GM03348 (cell line): ENCODE results near the gene TMEM198.

Experiments used
- DNase-seq: peaks from one replicate; pipeline ENCODE4 v3.0.0; 2012; ENCODE audit warnings: low spot score

The TMEM198 gene

GRCh38 chr2:219525533-219526232 lies 18.1 kb upstream of the TMEM198 start:
- no peak for DNase-seq

DNA sequence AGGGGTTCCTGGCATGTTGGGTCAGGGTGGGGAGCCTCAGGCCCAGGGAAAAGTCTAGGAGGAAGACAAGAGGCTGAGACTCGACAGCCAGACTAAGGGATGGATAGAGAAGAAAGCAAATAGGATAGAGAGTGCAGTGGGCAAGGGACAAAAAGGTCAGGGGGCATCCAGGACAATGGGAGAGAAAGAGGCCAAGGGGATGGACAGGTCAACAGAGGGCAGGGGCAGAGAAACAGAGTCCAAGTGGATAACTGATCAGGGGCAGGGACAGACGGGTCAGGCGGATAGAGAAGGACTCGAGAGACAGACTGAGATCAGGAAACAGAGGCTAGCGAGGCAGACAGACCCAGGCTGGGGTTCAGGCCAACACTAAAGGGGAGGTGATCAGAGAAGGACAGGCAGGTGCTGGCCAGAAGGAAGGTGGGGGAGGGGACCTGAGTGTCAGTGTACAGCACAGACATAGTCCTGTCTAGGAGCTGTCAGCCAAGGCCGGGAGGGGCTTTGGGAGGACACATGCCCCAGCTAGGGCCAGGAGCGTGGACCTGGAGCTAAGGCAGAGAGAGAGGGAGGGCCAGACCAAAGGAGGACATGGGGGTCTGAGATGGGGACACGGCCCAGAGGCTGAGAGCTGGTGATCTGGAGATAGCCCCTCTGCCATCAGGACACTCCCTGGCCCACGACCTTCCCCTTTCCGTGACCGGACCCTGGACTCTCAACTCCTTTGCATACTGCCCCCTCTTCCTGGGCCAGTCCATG lies 17.3 kb upstream of the TMEM198 start:
- no peak for DNase-seq

GRCh38 chr2:219527076-219527394 lies 16.8 kb upstream of the TMEM198 start:
- no peak for DNase-seq

DNA sequence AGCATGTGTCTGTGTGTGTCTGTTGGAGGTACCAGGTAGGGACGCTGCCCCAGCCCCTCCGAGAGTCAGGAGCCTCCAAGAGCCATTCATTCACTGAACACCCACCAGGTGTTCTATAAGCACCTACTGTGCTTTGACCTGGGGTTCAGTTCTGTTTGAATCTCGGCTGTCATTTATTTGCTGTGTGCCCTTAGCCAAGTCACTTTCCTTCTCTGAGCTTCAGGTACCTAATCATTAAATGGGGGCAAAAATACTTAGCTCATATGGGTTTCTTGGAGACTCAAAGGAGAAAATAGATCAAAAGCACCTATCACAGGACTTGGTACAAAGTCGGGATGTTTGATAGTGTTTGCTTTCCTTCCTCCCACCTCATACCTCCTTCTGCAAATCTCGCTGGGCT lies 16.4 kb upstream of the TMEM198 start:
- no peak for DNase-seq

DNA sequence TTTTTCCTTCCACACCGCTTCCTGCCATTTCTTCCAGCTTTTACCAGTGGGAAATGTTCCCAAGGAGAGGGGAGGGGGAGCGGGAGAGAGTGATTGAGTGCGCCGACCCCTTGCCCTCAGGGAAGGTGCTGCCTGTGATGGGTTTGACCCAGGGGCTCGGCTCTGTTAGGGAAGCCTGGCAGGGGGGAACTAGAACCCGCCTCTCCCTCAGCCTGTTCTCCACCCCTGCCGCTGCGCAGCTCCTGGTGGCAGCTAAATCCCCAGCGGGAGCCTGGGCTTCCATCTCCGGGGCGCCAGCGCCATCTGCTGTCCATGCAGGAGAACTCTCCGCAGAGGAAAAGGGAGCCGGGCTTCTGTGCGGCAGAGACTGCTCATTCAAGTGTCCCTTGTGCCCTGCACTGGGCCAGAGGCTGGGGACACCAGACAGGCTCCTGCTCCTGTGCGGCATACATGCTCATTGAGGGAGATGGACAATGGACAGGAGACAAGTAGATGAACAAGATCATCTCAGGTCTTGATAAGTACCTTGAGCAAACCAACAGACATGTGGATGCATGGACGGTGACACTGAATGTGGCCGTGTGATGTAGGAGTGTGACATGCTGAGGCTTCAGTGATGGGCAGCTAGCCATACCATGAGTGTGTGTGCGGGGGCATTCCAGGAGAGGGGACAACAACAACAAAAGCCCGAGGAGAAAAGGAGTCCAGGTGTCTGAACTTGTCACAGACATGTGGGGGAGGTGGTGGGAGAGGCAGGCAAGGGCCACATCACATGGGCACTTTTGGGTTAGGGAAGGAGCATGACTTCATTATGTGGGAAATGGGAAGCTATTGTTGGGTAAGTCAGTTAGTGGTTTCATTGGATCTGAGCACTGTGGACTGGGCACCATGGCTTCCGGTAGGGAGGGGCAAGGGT lies 13.5 kb upstream of the TMEM198 start:
- peak; percentile 94 for DNase-seq

DNA sequence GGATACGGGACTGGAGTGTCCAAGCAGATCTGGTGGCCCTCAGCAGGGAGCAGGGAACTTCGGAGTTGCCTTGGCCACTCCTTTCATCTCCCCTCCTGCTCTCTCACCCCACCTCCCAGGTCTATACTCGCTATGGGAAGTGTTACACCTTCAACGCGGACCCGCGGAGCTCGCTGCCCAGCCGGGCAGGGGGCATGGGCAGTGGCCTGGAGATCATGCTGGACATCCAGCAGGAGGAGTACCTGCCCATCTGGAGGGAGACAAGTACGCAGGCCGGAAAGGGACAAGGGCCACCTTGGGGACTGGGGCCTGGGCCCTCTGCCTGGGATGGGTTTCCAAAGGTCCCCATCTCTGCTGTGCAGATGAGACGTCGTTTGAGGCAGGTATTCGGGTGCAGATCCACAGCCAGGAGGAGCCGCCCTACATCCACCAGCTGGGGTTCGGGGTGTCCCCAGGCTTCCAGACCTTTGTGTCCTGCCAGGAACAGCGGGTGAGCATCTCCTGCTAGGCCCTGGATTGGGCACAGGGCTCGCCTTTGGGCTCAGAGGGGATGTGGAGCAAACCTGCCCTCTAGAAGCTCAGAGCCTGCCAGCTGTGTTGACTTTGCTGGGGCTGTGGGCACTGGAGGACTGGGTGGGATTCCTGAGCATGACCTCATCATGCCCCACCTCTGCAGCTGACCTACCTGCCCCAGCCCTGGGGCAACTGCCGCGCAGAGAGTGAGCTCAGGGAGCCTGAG lies 12.0 kb upstream of the TMEM198 start:
- no peak for DNase-seq

DNA sequence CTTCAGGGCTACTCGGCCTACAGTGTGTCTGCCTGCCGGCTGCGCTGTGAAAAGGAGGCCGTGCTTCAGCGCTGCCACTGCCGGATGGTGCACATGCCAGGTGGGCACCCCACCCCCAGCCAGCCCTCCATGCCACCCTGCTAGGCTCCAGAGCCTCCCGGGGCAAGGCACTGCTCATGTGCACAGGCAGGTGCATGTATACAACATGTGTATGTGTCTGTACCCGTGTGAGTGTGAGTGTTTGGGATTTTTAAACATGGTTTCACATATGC lies 11.5 kb upstream of the TMEM198 start:
- no peak for DNase-seq

DNA sequence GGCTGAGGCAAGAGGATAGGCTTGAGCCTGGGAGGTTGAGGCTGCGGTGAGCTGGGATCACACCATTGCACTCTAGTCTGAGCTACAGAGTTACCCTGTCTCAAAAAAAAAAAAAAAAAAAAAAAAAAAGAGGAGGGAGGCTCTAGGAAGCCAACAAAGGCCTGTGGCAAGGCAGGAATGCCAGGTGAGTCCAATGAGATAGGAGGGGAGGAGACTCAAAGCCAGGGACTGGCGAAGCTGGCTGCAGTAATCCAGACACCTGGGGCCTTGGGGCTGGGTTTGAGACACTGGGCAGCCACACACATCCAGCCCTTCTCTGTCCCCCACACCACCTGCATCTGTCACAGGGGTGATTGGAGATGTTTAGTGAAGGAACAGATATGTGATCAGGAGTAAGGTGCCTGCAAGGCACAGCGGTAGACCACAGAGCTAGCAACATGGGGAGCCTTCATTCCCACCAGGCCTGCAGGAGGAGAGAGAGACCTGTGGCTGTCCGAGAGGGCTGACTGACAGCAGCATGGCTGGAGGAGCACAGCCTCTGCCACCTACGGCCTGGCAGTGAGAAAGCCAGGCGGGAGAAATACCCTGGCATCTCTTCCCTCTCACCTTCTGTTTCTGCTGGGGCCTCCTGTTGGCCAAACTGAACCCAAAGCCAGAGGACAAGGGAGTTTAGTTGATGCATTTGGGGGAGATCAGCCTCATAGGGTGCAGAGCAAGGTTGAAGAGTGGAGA lies 9.7 kb upstream of the TMEM198 start:
- no peak for DNase-seq

GRCh38 chr2:219536425-219536824 lies 7.4 kb upstream of the TMEM198 start:
- DNase-seq: no peak

- no peak for DNase-seq
Measured at GRCh38 chr2:219536967-219537366, 6.9 kb upstream of the TMEM198 start.

DNA sequence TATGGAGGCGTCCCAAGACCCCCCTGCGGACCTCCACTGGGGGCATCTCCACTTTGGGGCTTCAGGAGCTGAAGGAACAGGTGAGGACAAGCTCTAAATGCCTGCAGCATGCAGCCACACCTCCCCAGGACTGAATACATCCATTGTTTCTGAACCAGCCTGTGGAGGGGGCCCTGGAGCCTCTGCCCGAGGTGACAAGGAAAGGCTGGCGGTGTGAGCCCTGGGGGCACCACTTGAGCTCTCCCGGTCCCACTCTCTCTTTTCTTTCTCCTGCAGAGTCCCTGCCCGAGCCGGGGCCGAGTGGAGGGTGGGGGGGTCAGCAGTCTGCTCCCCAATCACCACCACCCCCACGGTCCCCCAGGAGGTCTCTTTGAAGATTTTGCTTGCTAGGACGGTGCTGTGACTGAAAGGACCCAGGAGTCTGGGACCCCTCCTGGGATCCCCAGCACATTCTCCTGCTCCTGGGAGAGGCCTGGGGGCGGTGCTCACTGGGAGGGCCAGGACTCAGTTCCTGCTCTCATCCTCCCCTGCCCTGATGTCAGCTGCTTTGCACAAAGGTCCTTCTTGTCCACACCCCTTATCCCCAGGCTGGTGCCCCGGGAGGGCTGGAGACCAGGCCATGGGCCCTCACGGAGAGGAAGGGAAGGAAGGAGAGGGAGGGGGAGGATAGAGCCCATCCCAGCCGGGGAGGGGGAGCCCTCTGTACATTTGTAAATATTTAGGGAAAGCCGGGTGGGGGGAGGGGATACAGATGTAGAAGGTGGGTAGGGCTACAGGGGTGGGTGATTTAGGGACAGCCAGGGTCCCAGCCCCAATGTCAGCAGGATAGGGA lies 6.0 kb upstream of the TMEM198 start:
- no peak for DNase-seq

DNA sequence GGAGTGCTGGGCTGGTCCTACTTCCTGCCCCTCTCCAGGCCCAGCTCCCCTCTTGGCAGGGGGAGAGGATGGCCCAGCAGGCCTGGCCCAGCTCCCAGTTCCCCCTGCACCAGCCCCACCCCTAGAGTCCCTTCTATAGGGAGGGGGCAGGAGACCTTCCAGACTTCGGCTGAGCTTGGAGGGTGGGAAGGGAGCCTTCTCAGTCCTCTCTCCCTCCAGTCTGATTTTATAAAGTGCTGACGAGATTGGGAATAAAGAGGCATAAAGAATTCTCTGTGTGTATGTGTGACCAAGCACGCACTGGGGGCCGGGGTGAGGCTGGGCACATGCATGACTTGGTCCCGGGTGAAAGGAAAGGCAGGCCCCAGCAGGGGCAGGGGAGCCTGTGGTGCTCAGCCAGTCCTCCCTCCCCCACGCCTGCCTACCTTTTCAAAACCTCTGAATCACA lies 5.3 kb upstream of the TMEM198 start:
- DNase-seq: no peak

DNA sequence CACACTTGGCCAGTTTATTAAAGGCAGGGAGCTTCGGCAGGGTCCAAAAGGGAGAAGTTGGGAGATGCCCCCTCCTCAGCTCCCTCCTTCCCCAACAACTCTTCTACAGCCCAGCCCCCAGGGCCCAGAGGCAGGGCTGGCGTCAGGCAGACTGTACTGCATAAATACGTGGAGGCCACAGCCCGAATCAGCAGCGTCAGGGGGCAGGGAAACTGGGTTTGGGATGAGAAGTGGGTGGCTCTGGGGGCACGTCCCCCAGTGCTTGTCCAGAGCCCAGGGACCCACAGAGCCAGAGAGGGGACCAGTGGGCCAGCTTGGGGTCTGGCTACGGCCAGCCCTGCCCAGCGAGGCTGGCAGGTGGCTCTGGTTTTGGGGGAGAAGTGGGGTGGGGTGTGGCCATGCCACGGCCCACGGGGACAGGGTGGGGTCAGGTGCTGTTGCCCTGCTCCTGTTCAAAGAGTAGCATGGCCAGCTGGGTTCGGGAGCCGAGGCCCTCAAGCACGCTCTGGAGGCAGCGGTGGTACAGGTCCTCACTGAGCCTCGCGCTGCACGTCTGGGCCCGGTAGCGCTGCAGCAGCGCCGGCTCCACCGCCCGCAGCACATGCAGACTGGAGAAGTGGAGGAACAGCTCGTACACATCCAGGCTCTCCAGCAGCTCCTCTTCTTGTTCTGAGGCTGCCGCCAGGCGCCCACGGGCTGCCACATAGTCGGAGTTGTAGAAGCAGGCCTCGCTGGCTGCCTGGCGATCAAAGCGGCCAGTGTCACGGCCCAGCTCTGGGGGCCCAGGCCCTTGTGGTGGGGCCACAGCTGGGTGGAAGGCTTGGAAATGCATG lies 4.7 kb upstream of the TMEM198 start:
- DNase-seq: no peak

DNA sequence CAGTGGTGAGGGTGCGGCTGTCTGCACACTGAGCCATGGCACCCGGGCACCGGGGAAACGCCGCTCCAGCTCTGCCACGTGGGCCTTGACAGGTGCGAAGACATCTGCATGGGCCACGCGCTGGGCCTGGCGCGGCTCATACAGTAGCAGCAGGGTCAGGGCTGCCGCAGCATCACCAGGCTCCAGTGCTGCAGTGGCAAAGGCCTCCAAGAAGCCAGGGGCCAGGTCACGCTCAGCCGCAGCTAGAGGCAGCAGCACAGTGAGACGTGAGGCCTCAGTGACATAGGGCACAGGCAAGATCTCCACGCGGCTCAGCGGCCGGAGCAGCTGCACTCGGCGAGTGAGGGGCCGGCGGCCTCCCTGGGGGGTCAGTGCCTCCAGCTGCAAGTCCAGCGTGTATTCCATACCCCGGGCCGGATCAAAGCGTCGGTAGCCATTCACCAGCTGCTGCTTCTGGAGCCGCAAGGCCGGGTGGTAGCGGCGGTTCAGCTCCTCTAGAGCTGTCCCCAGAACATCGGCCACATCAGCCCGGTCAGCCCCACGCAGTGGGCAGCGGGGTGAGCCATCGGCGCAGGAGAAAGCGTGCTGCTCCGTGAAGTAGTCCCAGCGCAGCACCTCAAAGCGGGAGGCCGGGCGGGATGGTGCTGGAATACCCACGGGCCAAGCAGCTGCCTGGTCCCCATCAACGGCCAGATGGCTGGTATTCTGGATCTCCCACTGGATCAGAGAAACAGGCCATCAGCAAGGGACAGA lies 3.7 kb upstream of the TMEM198 start:
- DNase-seq: no peak

DNA sequence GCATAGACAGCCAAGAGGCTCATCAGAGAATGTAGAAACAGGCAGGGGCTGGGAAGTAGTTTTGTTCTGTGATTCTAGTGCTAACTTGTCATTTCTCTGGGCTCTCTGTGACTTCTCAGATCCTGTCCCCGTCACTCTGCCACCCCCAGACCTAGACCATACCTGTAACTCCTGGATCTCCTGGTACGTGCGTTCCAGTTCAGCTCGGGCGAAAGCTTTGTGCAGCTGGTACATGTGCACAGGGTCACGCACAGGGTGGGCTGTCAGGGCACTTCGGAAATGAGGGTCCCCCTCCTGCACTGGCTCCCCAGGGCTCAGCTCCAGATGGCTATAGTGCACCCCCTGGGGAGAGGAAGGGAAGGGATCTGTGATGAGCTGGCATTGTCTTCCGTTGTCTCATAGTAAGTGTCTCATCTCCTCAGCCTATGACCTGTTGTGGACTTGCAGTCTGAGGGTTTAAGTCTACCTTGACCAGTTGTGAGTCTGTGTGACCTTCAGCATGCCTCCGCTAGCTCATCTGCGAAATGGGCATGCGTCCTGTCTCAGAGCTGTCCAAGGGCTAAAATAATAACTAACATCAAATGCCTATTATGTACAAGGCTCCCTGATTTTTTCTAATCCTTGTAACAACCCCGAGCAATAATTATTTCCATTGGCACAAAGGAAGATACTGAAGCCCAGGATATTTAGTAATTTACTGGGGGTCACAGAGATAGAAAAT lies 2.9 kb upstream of the TMEM198 start:
- no peak for DNase-seq

DNA sequence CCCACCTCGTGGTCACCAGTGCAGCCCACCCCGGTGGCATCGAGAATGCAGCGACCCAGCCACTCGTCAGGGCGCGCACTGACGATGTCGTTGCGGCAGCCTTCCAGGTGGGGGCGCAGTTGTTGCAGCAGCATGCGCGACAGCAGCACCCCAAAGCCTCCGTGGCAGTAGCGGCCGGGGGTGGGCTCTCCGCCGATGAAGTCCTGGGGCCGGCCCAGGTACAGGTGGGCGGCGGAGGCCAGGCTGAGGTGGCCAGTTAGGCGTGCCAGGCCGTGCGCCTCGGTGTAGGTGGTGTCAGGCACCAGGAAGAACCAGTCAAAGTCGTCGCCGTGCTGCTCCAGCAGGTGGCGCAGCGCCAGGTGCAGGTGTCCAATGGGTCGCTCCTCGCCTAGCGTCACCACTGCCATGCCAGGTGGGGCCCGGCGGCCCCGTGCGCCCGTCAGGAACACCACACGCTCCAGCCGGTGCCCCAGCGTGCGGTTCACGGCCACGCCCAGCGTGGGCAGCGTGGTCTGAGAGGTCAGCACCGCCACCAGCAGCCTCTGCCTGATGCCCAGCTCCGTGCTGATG lies 2.1 kb upstream of the TMEM198 start:
- DNase-seq: peak; percentile 58

GRCh38 chr2:219542931-219543595 lies 765 bp upstream of the TMEM198 start:
- peak; percentile 71 for DNase-seq
